Measurements from ENCODE around the gene NAIF1.
"Not testable (repeated sequence)": the region's sequence is repeated elsewhere in the genome, so short reads cannot be mapped to it uniquely, and the experiment has no call there.

The NAIF1 gene

DNA sequence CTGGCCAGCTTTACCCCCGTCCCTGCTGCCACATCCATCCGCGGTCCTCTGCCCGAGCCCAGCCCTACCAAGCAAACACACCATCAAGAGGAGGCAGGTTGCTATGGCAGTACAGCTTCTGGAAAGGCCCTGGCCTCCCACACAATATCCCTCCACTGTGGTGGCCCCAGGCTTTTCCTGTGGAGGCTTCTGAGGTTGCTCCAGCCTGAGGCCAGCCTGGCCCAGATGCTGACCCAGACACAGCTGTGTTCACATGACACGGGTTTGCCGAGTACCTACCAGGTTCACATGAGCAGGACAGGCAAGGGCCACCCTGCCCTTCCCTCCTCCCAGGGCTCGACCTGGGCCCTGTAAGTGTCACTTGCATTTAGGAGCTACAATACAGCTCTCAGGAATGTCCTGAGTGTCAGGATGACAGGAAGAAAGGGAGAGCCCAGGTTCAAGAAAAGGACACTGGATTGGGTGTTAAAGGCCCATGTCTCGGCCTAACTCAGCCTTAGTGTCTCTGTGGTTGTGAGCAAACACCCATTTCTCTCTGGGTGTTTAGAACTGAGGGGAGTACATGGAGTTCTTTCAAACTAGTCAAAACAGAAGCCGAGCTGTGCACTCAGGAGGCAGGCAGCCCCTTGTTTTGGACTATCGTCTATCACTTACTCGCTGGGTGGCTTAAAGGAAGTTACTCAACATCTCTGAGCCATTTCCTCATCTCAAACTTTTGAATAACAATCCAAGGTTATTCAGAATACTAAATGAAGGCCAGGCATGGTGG, 40.2 kb downstream of the NAIF1 start:
- DNase-seq (ENCODE audit: low spot score), result no peak

DNA sequence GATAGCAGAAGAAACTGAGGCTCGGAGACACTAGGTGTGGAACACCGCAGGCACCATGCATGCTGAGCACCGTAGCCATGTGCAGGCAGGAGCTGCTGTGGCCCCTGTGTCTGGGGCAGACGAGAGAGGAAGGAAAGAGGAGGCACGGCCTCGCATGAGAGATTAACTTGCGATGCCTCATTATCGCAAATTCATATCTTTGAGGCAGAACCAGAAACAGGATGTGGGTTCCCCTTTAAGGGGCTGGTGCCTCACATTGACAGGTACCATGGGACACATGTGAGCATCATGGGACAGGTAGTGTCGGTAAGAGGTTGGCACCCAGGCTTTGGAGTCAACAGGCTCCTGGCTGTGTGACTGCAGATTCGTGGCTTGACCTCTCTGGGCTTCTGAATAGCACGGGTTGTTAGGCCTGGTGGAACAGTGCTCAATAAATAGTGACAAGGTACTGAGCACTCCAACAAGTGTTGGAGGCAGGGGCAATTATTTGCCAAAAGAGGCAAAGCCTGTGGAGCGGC, 40.8 kb downstream of the NAIF1 start:
- DNase-seq (ENCODE audit: low spot score), result no peak

DNA sequence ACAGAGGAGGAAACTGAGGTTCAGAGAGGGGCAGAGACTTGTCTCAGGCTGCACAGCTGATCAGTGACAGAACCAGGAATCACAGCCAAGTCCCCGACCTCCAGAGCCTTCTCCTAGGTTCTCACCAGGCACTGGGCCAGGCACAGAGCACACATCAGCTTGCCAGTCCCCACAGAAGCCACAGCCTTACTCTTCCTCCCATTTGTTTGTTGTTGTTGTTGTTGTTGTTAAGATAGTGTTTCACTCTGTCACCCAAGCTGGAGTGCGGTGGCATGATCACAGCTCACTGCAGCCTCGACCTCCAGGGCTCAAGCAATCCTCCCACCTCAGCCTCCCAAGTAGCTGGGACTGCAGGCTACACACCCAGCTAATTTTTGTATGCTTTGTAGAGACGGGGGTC, 41.4 kb downstream of the NAIF1 start:
- DNase-seq (ENCODE audit: low spot score), result no peak

DNA sequence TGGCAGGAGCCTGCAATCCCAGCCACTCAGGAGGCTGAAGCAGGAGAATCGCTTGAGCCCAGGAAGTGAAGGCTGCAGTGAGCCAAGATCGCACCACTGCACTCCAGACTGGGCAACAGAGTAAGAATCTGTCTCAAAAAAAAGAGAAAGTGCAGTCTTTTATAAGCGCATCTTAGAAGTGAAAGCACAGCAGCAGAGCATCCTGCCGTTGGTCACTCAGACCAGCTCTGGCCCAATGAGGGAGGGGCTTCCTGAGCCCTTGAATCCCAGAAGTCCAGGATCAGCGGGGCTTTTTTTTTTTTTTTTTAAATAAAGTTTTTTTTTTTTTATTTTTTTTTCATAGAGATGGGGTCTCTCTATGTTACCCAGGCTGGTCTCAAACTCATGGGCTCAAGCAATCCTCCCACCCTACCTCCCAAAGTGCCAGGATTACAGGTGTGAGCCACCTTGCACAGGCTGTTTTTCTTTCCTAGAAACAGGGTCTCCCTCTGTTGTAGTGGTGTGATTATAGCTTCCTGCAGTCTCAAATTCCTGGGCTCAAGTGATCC, 42.3 kb downstream of the NAIF1 start:
- DNase-seq (ENCODE audit: low spot score), result no peak

DNA sequence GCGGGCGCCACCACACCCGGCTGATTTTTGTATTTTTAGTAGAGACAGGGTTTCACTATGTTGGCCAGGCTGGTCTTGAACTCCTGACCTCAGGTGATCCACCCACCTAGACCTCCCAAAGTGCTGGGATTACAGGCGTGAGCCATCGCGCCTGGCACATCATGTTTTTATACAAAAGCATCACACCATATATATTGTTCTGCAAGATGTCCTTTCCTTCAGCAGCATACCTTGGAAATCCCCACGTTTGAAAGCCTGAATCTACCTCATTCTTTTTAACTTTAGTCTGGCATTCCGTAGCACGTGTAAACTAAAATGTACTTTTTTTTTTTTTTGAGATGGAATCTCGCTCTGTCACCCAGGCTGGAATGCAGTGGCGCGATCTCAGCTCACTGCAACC, 43.4 kb downstream of the NAIF1 start:
- DNase-seq (ENCODE audit: low spot score), result not testable (repeated sequence)

DNA sequence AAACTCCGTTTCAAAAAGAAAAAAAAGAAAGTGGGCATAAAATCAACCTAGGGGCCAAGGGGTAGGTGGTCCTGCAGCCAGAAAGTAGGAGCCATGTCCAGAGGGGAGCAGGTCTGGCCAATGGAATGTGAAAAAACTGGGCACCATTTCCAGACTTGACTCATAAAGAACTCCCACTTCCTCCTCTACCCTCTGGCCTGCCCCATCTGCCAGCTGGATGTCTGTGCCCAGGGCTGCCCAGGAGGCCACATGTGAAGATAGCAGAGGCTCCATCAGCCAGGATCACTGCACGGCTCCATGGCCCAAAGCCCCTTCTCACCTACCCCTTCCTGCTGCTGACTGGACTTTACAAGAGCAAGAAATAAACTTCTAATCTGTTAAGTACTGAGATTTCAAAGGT, 44.2 kb downstream of the NAIF1 start:
- no peak for DNase-seq (ENCODE audit: low spot score)

DNA sequence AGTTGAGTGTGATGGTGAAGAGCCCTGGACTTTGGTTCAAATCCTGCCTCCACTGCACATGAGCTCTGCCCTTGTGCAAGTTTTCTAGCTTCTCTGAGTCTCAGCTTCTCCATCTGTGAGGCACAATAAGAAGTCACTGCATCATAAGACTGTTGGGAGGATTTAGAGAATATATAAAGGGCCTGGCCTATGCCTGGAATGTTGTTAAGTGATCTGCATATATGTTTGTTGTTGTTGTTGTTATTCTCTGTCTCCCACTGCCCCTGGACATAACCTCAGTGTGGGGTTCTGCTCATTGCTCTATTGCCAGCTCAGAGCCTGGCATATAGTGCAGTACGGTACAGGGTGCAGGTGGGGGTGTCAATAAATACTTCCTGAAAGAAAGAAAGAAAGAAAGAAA, 46.0 kb downstream of the NAIF1 start:
- no peak for DNase-seq (ENCODE audit: low spot score)

DNA sequence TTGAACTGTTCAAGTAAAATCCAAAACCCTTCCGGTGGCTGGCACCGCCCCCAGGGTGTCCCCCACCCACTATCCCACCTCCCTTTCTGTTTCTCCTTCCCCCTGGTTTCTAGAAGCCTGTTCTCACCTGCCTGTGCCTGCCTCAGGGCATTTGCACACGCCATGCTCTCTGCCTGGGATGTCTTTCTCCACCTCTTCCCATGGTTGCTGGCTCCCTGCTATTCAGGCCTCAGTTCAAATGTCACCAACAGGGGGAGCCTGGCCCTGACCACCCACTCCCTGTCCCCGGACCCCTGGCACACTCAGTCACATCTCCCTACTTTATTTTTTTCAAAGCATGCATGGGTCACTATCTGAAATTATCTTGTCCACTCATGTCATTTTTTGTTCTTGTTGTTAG, 46.4 kb downstream of the NAIF1 start:
- no peak for DNase-seq (ENCODE audit: low spot score)

DNA sequence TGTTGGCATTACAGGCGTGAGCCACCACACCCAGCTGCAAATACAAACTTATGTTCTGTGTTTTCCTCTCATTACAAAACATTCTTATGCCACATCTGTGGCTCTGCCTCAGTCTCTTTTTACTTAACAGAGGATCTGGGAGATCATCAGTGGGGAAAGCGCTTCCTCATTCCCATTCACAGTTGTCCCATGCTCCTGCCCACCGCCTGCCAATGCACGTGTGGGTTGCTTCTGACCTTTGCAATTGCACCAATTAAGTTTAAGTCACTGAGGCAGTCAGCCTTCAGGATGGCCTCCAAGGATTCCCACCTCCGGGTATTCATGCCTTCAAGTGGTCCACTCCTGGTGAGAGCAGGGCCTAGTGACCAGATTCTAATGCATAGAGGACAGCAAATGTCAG, 51.4 kb downstream of the NAIF1 start:
- no peak for DNase-seq (ENCODE audit: low spot score)
